Esophagus muscularis mucosa (tissue), 3 donors: ENCODE results near the gene HPS1.

Experiments used
- EP300 ChIP-seq: sonication (generic); formaldehyde crosslinking; IDR thresholded peaks from one replicate; pipeline ENCODE4 v1.6.1; 2017; ENCODE audit warnings: antibody characterized with exemption
- POLR2AphosphoS5 ChIP-seq, 2 donors: sonication (generic); formaldehyde crosslinking; IDR thresholded peaks; one replicate each; pipeline ENCODE4 v1.6.1; 2017; ENCODE audit warnings: antibody characterized with exemption in 2 of 2

DNA sequence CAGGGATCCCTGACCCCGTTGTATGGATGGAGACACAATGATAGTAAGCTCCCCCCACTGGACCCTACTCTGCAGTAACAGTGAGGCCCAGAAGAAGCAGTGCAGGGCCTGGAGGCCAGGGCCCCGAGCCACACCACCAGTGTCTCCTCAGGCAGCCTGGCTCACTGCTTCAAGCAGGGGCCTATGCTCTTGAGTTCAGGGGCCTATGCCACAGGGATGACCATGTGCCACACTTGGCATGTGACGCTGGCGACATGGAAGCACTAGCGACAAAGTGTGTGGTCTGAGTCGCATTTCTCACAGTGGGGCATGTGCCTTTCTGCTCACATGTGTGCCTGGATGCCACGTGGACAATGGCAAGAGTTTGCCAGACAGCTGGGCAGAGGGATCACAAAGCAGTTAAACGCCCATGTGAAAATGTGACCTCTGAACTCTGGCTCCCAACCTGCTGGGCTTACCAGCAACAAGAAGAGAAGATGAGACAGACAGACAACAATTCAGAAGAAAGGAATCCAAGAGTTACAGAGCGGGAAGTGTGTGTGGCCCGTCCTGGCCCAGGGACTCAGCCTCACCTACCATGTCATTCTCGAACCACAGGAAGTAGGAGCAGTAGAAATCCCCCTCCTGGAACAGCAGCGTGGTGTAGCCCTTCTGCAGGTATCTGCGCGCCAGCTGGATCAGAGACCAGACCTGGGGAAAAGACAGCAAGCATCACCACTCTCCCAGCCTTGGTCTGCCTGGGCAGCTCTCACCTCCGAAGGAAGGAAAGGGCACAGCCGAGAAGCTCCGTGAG lies 27.1 kb downstream of the HPS1 start:
- no peak for TF ChIP-seq POLR2AphosphoS5 (IDR thresholded peaks at IDR 0.05)
- no peak for TF ChIP-seq EP300
